Measurements from ENCODE around the gene SERPINA7.
"Not testable (repeated sequence)": the region's sequence is repeated elsewhere in the genome, so short reads cannot be mapped to it uniquely, and the experiment has no call there.

Gene SERPINA7

GRCh38 chrX:106022238-106022637 is 16.3 kb downstream of the SERPINA7 start:
- Histone ChIP-seq H3K9me3 (ENCODE audit: control insufficient read depth, low read length) (no peaks in the 10 kb centered on the region), H3K36me3 (ENCODE audit: control insufficient read depth, insufficient read depth, low read length) (no peaks in the 10 kb centered on the region), H3K27me3 (ENCODE audit: control insufficient read depth, insufficient read depth, low read length, poor library complexity, severe bottlenecking) (no peaks in the 10 kb centered on the region), H3K4me1 (ENCODE audit: control insufficient read depth, insufficient read depth, low read length) (no peaks in the 10 kb centered on the region), H3K4me3 (ENCODE audit: insufficient read depth, low read depth, low read length) (no peak overlapping the region), H3K27ac (ENCODE audit: insufficient read depth, low read depth, low read length, poor library complexity, severe bottlenecking) (no peak overlapping the region)
- WGBS, 2 experiments, result 93 to 100% methylated on average over 2 of the region's 2 CpGs

GRCh38 chrX:106014119-106014775 is 24.3 kb downstream of the SERPINA7 start:
- H3K4me1 ChIP-seq (ENCODE audit: control insufficient read depth, insufficient read depth, low read length), result no peaks in the 10 kb centered on the region
- H3K27me3 ChIP-seq (ENCODE audit: control insufficient read depth, insufficient read depth, low read length, poor library complexity, severe bottlenecking), result no peaks in the 10 kb centered on the region
- no peaks in the 10 kb centered on the region for H3K9me3 ChIP-seq (ENCODE audit: control insufficient read depth, low read length)
- H3K36me3 ChIP-seq (ENCODE audit: control insufficient read depth, insufficient read depth, low read length), result no peaks in the 10 kb centered on the region
- 65 to 79% methylated on average over 1 of the region's 1 CpG for WGBS, 2 experiments
- H3K27ac ChIP-seq (ENCODE audit: insufficient read depth, low read depth, low read length, poor library complexity, severe bottlenecking), result no peak overlapping the region
- no peak overlapping the region for H3K4me3 ChIP-seq (ENCODE audit: insufficient read depth, low read depth, low read length)

- no peaks in the 10 kb centered on the region for H3K36me3 ChIP-seq (ENCODE audit: control insufficient read depth, insufficient read depth, low read length)
- 86 to 88% methylated on average over 5 of the region's 5 CpGs for WGBS, 2 experiments
- no peaks in the 10 kb centered on the region for H3K27me3 ChIP-seq (ENCODE audit: control insufficient read depth, insufficient read depth, low read length, poor library complexity, severe bottlenecking)
- H3K27ac ChIP-seq (ENCODE audit: insufficient read depth, low read depth, low read length, poor library complexity, severe bottlenecking), result no peak overlapping the region
- H3K4me1 ChIP-seq (ENCODE audit: control insufficient read depth, insufficient read depth, low read length), result no peaks in the 10 kb centered on the region
- H3K4me3 ChIP-seq (ENCODE audit: insufficient read depth, low read depth, low read length), result no peak overlapping the region
- H3K9me3 ChIP-seq (ENCODE audit: control insufficient read depth, low read length), result no peaks in the 10 kb centered on the region
Observed at GRCh38 chrX:106009145-106009544, 29.4 kb downstream of the SERPINA7 start.

- Histone ChIP-seq H3K4me1 (ENCODE audit: control insufficient read depth, insufficient read depth, low read length) (no peaks in the 10 kb centered on the region), H3K4me3 (ENCODE audit: insufficient read depth, low read depth, low read length) (no peak overlapping the region), H3K9me3 (ENCODE audit: control insufficient read depth, low read length) (no peaks in the 10 kb centered on the region), H3K27ac (ENCODE audit: insufficient read depth, low read depth, low read length, poor library complexity, severe bottlenecking) (no peak overlapping the region), H3K36me3 (ENCODE audit: control insufficient read depth, insufficient read depth, low read length) (no peaks in the 10 kb centered on the region), H3K27me3 (ENCODE audit: control insufficient read depth, insufficient read depth, low read length, poor library complexity, severe bottlenecking) (no peaks in the 10 kb centered on the region)
- WGBS, 2 experiments, result 89 to 94% methylated on average over 1 of the region's 1 CpG
Observed at GRCh38 chrX:106007815-106008214, 30.7 kb downstream of the SERPINA7 start.

GRCh38 chrX:106005684-106006083 is 32.8 kb downstream of the SERPINA7 start:
- no peaks in the 10 kb centered on the region for H3K9me3 ChIP-seq (ENCODE audit: control insufficient read depth, low read length)
- WGBS, 2 experiments, result 81 to 87% methylated on average over 1 of the region's 2 CpGs
- no peak overlapping the region for H3K4me3 ChIP-seq (ENCODE audit: insufficient read depth, low read depth, low read length)
- no peak overlapping the region for H3K27ac ChIP-seq (ENCODE audit: insufficient read depth, low read depth, low read length, poor library complexity, severe bottlenecking)
- H3K36me3 ChIP-seq (ENCODE audit: control insufficient read depth, insufficient read depth, low read length), result no peaks in the 10 kb centered on the region
- no peaks in the 10 kb centered on the region for H3K4me1 ChIP-seq (ENCODE audit: control insufficient read depth, insufficient read depth, low read length)
- H3K27me3 ChIP-seq (ENCODE audit: control insufficient read depth, insufficient read depth, low read length, poor library complexity, severe bottlenecking), result no peaks in the 10 kb centered on the region

- WGBS, 2 experiments, result 86 to 92% methylated on average over 5 of the region's 5 CpGs
- not testable (repeated sequence) for H3K27me3 ChIP-seq (ENCODE audit: control insufficient read depth, insufficient read depth, low read length, poor library complexity, severe bottlenecking); H3K9me3 ChIP-seq (ENCODE audit: control insufficient read depth, low read length); H3K36me3 ChIP-seq (ENCODE audit: control insufficient read depth, insufficient read depth, low read length); H3K4me3 ChIP-seq (ENCODE audit: insufficient read depth, low read depth, low read length); H3K27ac ChIP-seq (ENCODE audit: insufficient read depth, low read depth, low read length, poor library complexity, severe bottlenecking); H3K4me1 ChIP-seq (ENCODE audit: control insufficient read depth, insufficient read depth, low read length)
Observed at GRCh38 chrX:106000609-106001008, 37.9 kb downstream of the SERPINA7 start.

GRCh38 chrX:106000203-106000602 is 38.3 kb downstream of the SERPINA7 start:
- Histone ChIP-seq H3K36me3 (ENCODE audit: control insufficient read depth, insufficient read depth, low read length) (no peaks in the 10 kb centered on the region), H3K9me3 (ENCODE audit: control insufficient read depth, low read length) (no peaks in the 10 kb centered on the region), H3K4me1 (ENCODE audit: control insufficient read depth, insufficient read depth, low read length) (no peaks in the 10 kb centered on the region), H3K4me3 (ENCODE audit: insufficient read depth, low read depth, low read length) (no peak overlapping the region), H3K27me3 (ENCODE audit: control insufficient read depth, insufficient read depth, low read length, poor library complexity, severe bottlenecking) (no peaks in the 10 kb centered on the region), H3K27ac (ENCODE audit: insufficient read depth, low read depth, low read length, poor library complexity, severe bottlenecking) (no peak overlapping the region)

- Histone ChIP-seq H3K4me1 (ENCODE audit: control insufficient read depth, insufficient read depth, low read length) (no peaks in the 10 kb centered on the region), H3K36me3 (ENCODE audit: control insufficient read depth, insufficient read depth, low read length) (no peaks in the 10 kb centered on the region), H3K4me3 (ENCODE audit: insufficient read depth, low read depth, low read length) (no peak overlapping the region), H3K9me3 (ENCODE audit: control insufficient read depth, low read length) (no peaks in the 10 kb centered on the region), H3K27me3 (ENCODE audit: control insufficient read depth, insufficient read depth, low read length, poor library complexity, severe bottlenecking) (no peaks in the 10 kb centered on the region), H3K27ac (ENCODE audit: insufficient read depth, low read depth, low read length, poor library complexity, severe bottlenecking) (no peak overlapping the region)
- 75 to 82% methylated on average over 1 of the region's 1 CpG for WGBS, 2 experiments
Observed at GRCh38 chrX:105999294-105999693, 39.2 kb downstream of the SERPINA7 start.

GRCh38 chrX:105988487-105988886 is 50.0 kb downstream of the SERPINA7 start:
- 87 to 88% methylated on average over 4 of the region's 5 CpGs for WGBS, 2 experiments
- not testable (repeated sequence) for H3K27me3 ChIP-seq (ENCODE audit: control insufficient read depth, insufficient read depth, low read length, poor library complexity, severe bottlenecking); H3K4me3 ChIP-seq (ENCODE audit: insufficient read depth, low read depth, low read length); H3K36me3 ChIP-seq (ENCODE audit: control insufficient read depth, insufficient read depth, low read length); H3K4me1 ChIP-seq (ENCODE audit: control insufficient read depth, insufficient read depth, low read length); H3K9me3 ChIP-seq (ENCODE audit: control insufficient read depth, low read length); H3K27ac ChIP-seq (ENCODE audit: insufficient read depth, low read depth, low read length, poor library complexity, severe bottlenecking)
